K562 (cell line): ENCODE measurements around the gene RPAP2.

Source experiments
- CBFA2T3 ChIP-seq: fragments of 450-650 bp; IDR thresholded peaks from 2 replicates; pipeline ENCODE4 v1.6.1; 2017
- ELK1 ChIP-seq: sonication (generic); formaldehyde crosslinking; IDR thresholded peaks from 2 replicates; pipeline ENCODE4 v1.8.1; 2022; ENCODE audit warnings: missing genetic modification reagents
- GTF2F1 ChIP-seq: IDR thresholded peaks from 2 replicates; pipeline ENCODE4 v1.6.1; 2011; ENCODE audit warnings: low read depth, low read length, improper control_type of control experiment
- HNRNPH1 ChIP-seq: fragments of 200-400 bp; formaldehyde crosslinking; optimal IDR thresholded peaks from 2 replicates; pipeline ENCODE3; 2017; ENCODE audit warnings: low read depth, mild to moderate bottlenecking, low read length, moderate library complexity
- HNRNPK ChIP-seq: fragments of 200-400 bp; formaldehyde crosslinking; IDR thresholded peaks from one replicate; pipeline ENCODE4 v1.6.1; 2018; ENCODE audit warnings: mild to moderate bottlenecking, low read depth, low read length; ENCODE audit not compliant: poor library complexity, severe bottlenecking
- JUND ChIP-seq, 2 experiments: IDR thresholded peaks; 2 replicates in 1 of 2; 3 replicates in 1 of 2; pipeline ENCODE4 v1.6.1; 2011; ENCODE audit warnings: borderline replicate concordance in 2 of 2, low read depth in 2 of 2, low read length in 2 of 2, improper control_type of control experiment in 1 of 2, missing biosample characterization in 1 of 2, missing genetic modification characterization in 1 of 2, missing genetic modification reagents in 1 of 2
- MAX ChIP-seq: sonication (generic); formaldehyde crosslinking; IDR thresholded peaks from 2 replicates; pipeline ENCODE4 v1.9.0; 2022; ENCODE audit warnings: mild to moderate bottlenecking, missing genetic modification reagents
- PML ChIP-seq: IDR thresholded peaks from 2 replicates; pipeline ENCODE4 v1.6.1; 2012; ENCODE audit warnings: low read length, inconsistent platforms
- POU5F1 ChIP-seq: fragments of 150-350 bp; IDR thresholded peaks from 2 replicates; pipeline ENCODE4 v1.6.1; 2014; ENCODE audit warnings: borderline replicate concordance, low read length, low read depth, mild to moderate bottlenecking; ENCODE audit not compliant: partially characterized antibody
- RAD21 ChIP-seq, 2 experiments: fragments of 250-450 bp in 1 of 2; fragments of 450-650 bp in 1 of 2; sonication (Bioruptor Pico) in 1 of 2; formaldehyde crosslinking in 1 of 2; IDR thresholded peaks in 1 of 2; conservative IDR thresholded peaks in 1 of 2; 2 replicates each; pipeline versions ENCODE4 v1.4.0 to v1.8.0; 2020 to 2022; ENCODE audit warnings: mild to moderate bottlenecking in 2 of 2, moderate library complexity in 1 of 2
- SRSF1 ChIP-seq: fragments of 200-400 bp; formaldehyde crosslinking; IDR thresholded peaks from 2 replicates; pipeline ENCODE4 v1.6.1; 2017; ENCODE audit warnings: mild to moderate bottlenecking, low read depth, low read length, moderate library complexity
- ZBTB33 ChIP-seq: sonication (generic); formaldehyde crosslinking; IDR thresholded peaks from 2 replicates; pipeline ENCODE4 v1.8.1; 2023; ENCODE audit warnings: mild to moderate bottlenecking, missing genetic modification reagents
- TF ChIP-seq, protein P1 (sequence below), 2 experiments: fragments of 200-800 bp in 1 of 2; sonication (Bioruptor generic) in 1 of 2; sonication (generic) in 1 of 2; formaldehyde crosslinking in 1 of 2; IDR thresholded peaks in 1 of 2; conservative IDR thresholded peaks in 1 of 2; 2 replicates each; pipeline versions ENCODE4 v1.5.0 to v1.6.1; 2016 to 2020; ENCODE audit warnings: missing compliant biosample characterization in 1 of 2, missing genetic modification characterization in 1 of 2, missing genetic modification reagents in 1 of 2

- TF ChIP-seq PML (no peak), HNRNPK (no peak), CBFA2T3 (no peak), JUND (IDR thresholded peaks at IDR 0.05; ENCODE audit: borderline replicate concordance, low read depth, low read length) (no peak), JUND (tag; IDR thresholded peaks at IDR 0.05; ENCODE audit: borderline replicate concordance, low read depth, low read length) (no peak), HNRNPH1 (no peak), GTF2F1 (no peak), MAX (CRISPR knock-in tag) (no peak), RAD21 (CRISPR knock-in tag; conservative IDR thresholded peaks at IDR 0.05 in 1 of 2, IDR thresholded peaks at IDR 0.05 in 1 of 2) (no peak), ELK1 (CRISPR knock-in tag) (no peak), ZBTB33 (CRISPR knock-in tag) (no peak), SRSF1 (no peak), POU5F1 (no peak)
- TF ChIP-seq, protein P1, sequence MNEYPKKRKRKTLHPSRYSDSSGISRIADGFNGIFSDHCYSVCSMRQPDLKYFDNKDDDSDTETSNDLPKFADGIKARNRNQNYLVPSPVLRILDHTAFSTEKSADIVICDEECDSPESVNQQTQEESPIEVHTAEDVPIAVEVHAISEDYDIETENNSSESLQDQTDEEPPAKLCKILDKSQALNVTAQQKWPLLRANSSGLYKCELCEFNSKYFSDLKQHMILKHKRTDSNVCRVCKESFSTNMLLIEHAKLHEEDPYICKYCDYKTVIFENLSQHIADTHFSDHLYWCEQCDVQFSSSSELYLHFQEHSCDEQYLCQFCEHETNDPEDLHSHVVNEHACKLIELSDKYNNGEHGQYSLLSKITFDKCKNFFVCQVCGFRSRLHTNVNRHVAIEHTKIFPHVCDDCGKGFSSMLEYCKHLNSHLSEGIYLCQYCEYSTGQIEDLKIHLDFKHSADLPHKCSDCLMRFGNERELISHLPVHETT (CRISPR knock-in tag; conservative IDR thresholded peaks at IDR 0.05 in 1 of 2, IDR thresholded peaks at IDR 0.05 in 1 of 2): no peak
Measured at GRCh38 chr1:92259350-92259749, 39.5 kb upstream of the RPAP2 start.
